Mesenchymal stem cell (in vitro differentiated cells and primary cell): ENCODE measurements around the gene DZANK1.
A peak's percentile ranks its signal among the peaks of the same experiment; 100 is the strongest.

Experiments used
- DNase-seq: peaks from one replicate; pipeline ENCODE4 v3.0.0-alpha.2; 2013
- H2AFZ ChIP-seq: one replicate; pipeline ENCODE4 v1.6.1; 2013; ENCODE audit warnings: low read depth, mild to moderate bottlenecking, control low read depth, inconsistent platforms, low read length, moderate library complexity
- H2AK5ac ChIP-seq: 2 replicates; pipeline ENCODE4 v1.6.1; 2013; ENCODE audit warnings: low read length, moderate library complexity, mild to moderate bottlenecking, inconsistent platforms; ENCODE audit not compliant: severe bottlenecking
- H2BK120ac ChIP-seq: one replicate; pipeline ENCODE4 v1.6.1; 2013; ENCODE audit warnings: low read depth, mild to moderate bottlenecking, inconsistent platforms, low read length, moderate library complexity
- H2BK12ac ChIP-seq, 2 experiments: one replicate each; pipeline ENCODE4 v1.6.1; 2013; ENCODE audit warnings: inconsistent platforms in 2 of 2, low read length in 2 of 2, mild to moderate bottlenecking in 2 of 2, moderate library complexity in 2 of 2, control low read depth in 1 of 2
- H2BK15ac ChIP-seq: one replicate; pipeline ENCODE4 v1.6.1; 2013; ENCODE audit warnings: mild to moderate bottlenecking, low read depth, inconsistent platforms; ENCODE audit not compliant: poor library complexity, severe bottlenecking
- H2BK5ac ChIP-seq: 2 replicates; pipeline ENCODE4 v1.6.1; 2013; ENCODE audit warnings: low read depth, mild to moderate bottlenecking, low read length, control low read depth, inconsistent platforms; ENCODE audit not compliant: poor library complexity, severe bottlenecking
- H3K14ac ChIP-seq, 2 experiments: one replicate each; pipeline ENCODE4 v1.6.1; 2013; ENCODE audit warnings: inconsistent platforms in 2 of 2, low read length in 2 of 2, control low read depth in 1 of 2, mild to moderate bottlenecking in 1 of 2, moderate library complexity in 1 of 2
- H3K18ac ChIP-seq, 2 experiments: one replicate each; pipeline ENCODE4 v1.6.1; 2013; ENCODE audit warnings: inconsistent platforms in 2 of 2, low read length in 2 of 2, control low read depth in 1 of 2, low read depth in 1 of 2, mild to moderate bottlenecking in 1 of 2
- H3K23ac ChIP-seq, 2 experiments: one replicate each; pipeline ENCODE4 v1.6.1; 2013; ENCODE audit warnings: inconsistent platforms in 2 of 2, low read length in 2 of 2, mild to moderate bottlenecking in 2 of 2, moderate library complexity in 2 of 2, control low read depth in 1 of 2
- H3K27ac ChIP-seq: 2 replicates; pipeline ENCODE4 v1.5.1; 2013; ENCODE audit warnings: mild to moderate bottlenecking, moderate library complexity, low read length, control low read depth, inconsistent platforms; ENCODE audit not compliant: poor library complexity, severe bottlenecking
- H3K27me3 ChIP-seq, 2 experiments: 2 replicates each; pipeline versions ENCODE4 v1.6.1 to v1.7.0; 2013; ENCODE audit warnings: low read length in 2 of 2, mild to moderate bottlenecking in 2 of 2, moderate library complexity in 2 of 2, control low read depth in 1 of 2, inconsistent platforms in 1 of 2; ENCODE audit not compliant: control insufficient read depth in 1 of 2, insufficient read depth in 1 of 2
- H3K36me3 ChIP-seq, 2 experiments: 2 replicates each; pipeline versions ENCODE4 v1.6.1 to v1.7.0; 2013; ENCODE audit warnings: low read length in 2 of 2, control low read depth in 1 of 2, inconsistent platforms in 1 of 2, low read depth in 1 of 2, mild to moderate bottlenecking in 1 of 2; ENCODE audit not compliant: insufficient read depth in 2 of 2, control insufficient read depth in 1 of 2
- H3K4ac ChIP-seq, 2 experiments: one replicate each; pipeline ENCODE4 v1.6.1; 2013; ENCODE audit warnings: inconsistent platforms in 2 of 2, low read length in 2 of 2, mild to moderate bottlenecking in 2 of 2, moderate library complexity in 2 of 2, control low read depth in 1 of 2, low read depth in 1 of 2
- H3K4me1 ChIP-seq: 2 replicates; pipeline ENCODE4 v1.6.1; 2013; ENCODE audit warnings: low read depth, low read length, control low read depth; ENCODE audit not compliant: control insufficient read depth, insufficient read depth
- H3K4me2 ChIP-seq: 2 replicates; pipeline ENCODE4 v1.6.1; 2013; ENCODE audit warnings: low read length, mild to moderate bottlenecking, inconsistent platforms; ENCODE audit not compliant: poor library complexity, severe bottlenecking
- H3K4me3 ChIP-seq, 2 experiments: 2 replicates each; pipeline versions ENCODE4 v1.5.1 to v1.7.0; 2013; ENCODE audit warnings: low read length in 2 of 2, mild to moderate bottlenecking in 2 of 2, control low read depth in 1 of 2, low read depth in 1 of 2; ENCODE audit not compliant: insufficient read depth in 1 of 2
- H3K79me1 ChIP-seq: replicated peaks from 2 replicates; pipeline ENCODE4 v1.6.1; 2013; ENCODE audit warnings: mild to moderate bottlenecking, control low read depth, low read length, inconsistent platforms; ENCODE audit not compliant: poor library complexity, severe bottlenecking
- H3K9ac ChIP-seq: 2 replicates; pipeline ENCODE4 v1.7.0; 2013; ENCODE audit warnings: mild to moderate bottlenecking, low read length, moderate library complexity
- H3K9me3 ChIP-seq: 2 replicates; pipeline ENCODE4 v1.7.0; 2013; ENCODE audit warnings: mild to moderate bottlenecking, low read length; ENCODE audit not compliant: control insufficient read depth
- H4K8ac ChIP-seq: one replicate; pipeline ENCODE4 v1.6.1; 2013; ENCODE audit warnings: inconsistent platforms, mild to moderate bottlenecking, low read length, moderate library complexity
- H4K91ac ChIP-seq: one replicate; pipeline ENCODE4 v1.6.1; 2013; ENCODE audit warnings: mild to moderate bottlenecking, low read length, inconsistent platforms
- WGBS: methylation state at CpG from one replicate; pipeline ENCODE4 v1.1.7; 2013; ENCODE audit warnings: mixed read lengths; 5-methylcytosine and 5-hydroxymethylcytosine counted together

The DZANK1 gene

DNA sequence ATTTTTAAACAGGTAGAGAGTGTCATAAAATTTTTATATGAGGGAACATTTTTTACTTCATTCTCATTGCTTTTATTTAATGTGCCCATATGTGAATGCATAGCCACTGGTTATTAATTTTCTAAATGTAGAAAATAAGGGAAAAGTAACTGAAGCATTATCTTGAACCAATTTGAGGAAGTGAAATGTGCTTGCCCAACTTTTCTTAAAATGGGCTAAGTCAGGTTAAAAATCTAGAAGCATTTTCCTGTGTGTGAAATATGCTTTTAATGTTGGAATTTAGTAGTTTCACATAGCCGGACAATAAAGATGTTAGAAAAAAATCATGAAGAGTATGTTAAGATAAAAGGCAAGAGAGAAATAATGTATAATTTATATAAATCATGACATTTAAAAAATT, 44.7 kb upstream of the DZANK1 start:
- Histone ChIP-seq H4K8ac (no peak overlapping the region), H3K4me3 (no peak overlapping the region), H2BK15ac (no peak overlapping the region), H3K4me2 (no peak overlapping the region), H3K79me1 (peaks cover 19% of the 10 kb centered on the region), H3K36me3 (peaks cover 10 to 56% of the 10 kb centered on the region in 2 experiments), H2AK5ac (no peak overlapping the region), H4K91ac (no peak overlapping the region), H2BK12ac (no peak overlapping the region), H2BK5ac (no peak overlapping the region), H3K23ac (no peak overlapping the region), H3K27ac (no peak overlapping the region), H3K4me1 (peaks cover 9% of the 10 kb centered on the region), H3K18ac (no peak overlapping the region), H3K9ac (no peak overlapping the region), H3K14ac (no peak overlapping the region), H2AFZ (no peak overlapping the region), H3K4ac (no peak overlapping the region), H2BK120ac (no peak overlapping the region), H3K9me3 (no peaks in the 10 kb centered on the region), H3K27me3 (no peaks in the 10 kb centered on the region)
- WGBS: 83% methylated on average over 1 of the region's 1 CpG
- no peak for DNase-seq

DNA sequence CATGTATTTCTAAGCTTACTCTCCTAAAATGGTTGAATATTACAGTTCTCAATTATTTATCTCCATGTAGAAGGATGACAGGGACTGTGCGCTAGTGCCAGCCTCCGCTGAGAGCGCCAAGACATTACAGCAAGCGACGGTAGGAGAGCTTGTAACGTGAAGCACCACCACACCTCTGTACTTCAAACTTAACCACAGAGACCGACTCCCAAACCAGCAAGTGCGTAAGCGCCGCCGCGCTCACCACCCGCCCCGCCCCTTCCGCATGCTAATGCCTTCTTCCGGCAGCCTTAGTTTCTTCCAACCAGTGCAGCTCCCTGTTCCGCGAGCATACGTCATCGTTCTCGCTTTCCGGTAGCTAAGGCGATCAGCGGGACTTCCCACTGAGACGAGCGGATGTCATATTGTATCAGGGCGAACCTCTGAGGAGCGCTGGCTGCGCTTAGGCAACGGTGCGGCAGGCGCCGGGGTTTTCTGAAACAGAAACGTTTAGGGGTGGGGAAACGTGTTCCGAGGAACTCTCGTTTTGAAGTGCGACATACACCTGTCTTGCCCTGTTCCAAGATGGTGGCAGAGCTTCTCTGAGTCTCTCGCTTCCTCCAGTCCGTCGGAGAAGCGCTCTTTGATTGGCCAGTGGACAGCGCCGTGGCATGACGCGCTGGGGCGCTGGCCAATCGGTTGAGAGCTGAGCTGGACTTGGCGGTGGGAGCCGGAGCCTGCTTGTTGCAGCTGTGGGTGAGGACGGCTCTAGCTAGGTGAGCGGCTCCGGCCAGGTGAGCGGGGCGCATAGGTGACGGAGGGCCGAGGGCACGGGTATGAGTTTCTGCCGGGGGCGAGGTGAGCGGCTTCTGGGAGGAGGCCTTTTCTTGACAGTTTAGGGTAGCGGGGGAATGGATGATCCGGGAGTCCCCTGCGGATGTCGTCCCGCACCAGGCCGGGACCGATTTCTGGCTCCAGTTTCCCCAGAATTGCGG, 40.7 kb upstream of the DZANK1 start, which contains the start of gene SEC23B:
Gene SEC23B (plus strand): TSS at position 723 of the 974 bp plus-strand sequence. CDS start 2,896 bp downstream, outside the sequence.
- Histone ChIP-seq H3K9me3 (no peaks in the 10 kb centered on the region), H3K4me1 (peaks cover 6% of the 10 kb centered on the region), H3K14ac (peak within 1 kb of the TSS in 1 of 2 experiments; percentile 71), H3K27ac (peak within 1 kb of the TSS; percentile 94), H4K8ac (peak within 1 kb of the TSS; percentile 93), H3K4ac (peak within 1 kb of the TSS in 1 of 2 experiments; percentile 87), H2BK5ac (peak within 1 kb of the TSS; percentile 54), H3K4me2 (peak within 1 kb of the TSS; percentile 74), H2AK5ac (no peak within 1 kb of the TSS), H3K9ac (peak within 1 kb of the TSS; percentile 95), H3K23ac (peak within 1 kb of the TSS in 1 of 2 experiments; percentile 90), H3K4me3 (peak within 1 kb of the TSS; percentile 89 to 91), H4K91ac (no peak within 1 kb of the TSS), H2BK12ac (peak within 1 kb of the TSS in 1 of 2 experiments; percentile 37), H2AFZ (peak within 1 kb of the TSS; percentile 93), H2BK120ac (no peak within 1 kb of the TSS), H3K18ac (peak within 1 kb of the TSS; percentile 68 to 84), H3K27me3 (no peaks in the 10 kb centered on the region), H3K79me1 (peaks cover 15% of the 10 kb centered on the region), H2BK15ac (no peak within 1 kb of the TSS), H3K36me3 (peaks cover 5 to 28% of the 10 kb centered on the region in 2 experiments)
- WGBS: under 1% methylated on average over 65 of the region's 69 CpGs
- DNase-seq: peak; percentile 98

DNA sequence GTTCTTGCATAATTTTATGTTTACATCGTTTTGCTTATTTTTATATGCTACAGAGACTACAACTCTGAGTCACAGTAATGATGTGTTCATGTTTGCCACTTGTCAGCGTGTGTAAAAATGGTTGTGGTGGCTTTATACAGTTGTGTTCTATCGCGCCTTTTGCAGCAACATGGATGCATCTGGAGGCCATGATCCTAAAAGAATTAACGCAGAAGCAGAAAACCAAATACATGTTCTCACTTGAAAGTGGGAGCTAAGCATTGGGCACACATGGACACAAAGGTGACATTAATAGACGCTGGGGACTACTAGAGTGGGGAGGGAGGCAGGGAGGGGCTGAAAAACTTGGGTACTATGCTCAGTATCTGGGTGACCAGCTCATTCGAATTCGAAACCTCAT, 39.9 kb upstream of the DZANK1 start:
- no peak overlapping the region for H3K14ac ChIP-seq

DNA sequence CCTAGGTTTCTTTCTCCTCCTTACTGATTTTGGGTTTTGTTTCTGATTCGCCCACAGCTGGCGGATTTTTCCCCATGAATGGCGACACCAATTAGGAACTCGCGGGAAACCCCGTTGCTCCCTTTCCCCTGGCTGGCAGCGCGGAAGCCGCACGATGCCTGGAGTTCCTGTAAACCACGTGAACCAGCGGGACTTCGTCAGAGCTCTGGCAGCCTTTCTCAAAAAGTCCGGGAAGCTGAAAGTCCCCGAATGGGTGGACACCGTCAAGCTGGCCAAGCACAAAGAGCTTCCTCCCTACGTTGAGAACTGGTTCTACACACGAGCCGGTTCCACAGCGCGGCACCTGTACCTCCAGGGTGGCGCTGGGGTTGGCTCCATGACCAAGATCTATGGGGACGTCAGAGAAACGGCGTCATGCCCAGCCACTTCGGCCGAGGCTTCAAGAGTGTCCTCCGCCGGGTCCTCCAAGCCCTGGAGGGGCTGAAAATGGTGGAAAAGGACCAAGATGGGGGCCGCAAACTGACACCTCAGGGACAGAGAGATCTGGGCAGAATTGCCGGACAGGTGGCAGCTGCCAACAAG, 37.7 kb upstream of the DZANK1 start:
- H3K79me1 ChIP-seq: peaks cover 4% of the 10 kb centered on the region
- H3K27ac ChIP-seq: no peak overlapping the region
- no peak overlapping the region for H3K18ac ChIP-seq
- WGBS: 89% methylated on average over 30 of the region's 31 CpGs
- H2BK5ac ChIP-seq: no peak overlapping the region
- no peaks in the 10 kb centered on the region for H3K9me3 ChIP-seq
- H2AK5ac ChIP-seq: no peak overlapping the region
- H3K4me2 ChIP-seq: no peak overlapping the region
- peak overlapping the region; percentile 6 for H2BK15ac ChIP-seq
- no peak overlapping the region for H3K4me3 ChIP-seq
- H3K4ac ChIP-seq: no peak overlapping the region
- no peak overlapping the region for H3K14ac ChIP-seq
- no peak for DNase-seq
- H4K8ac ChIP-seq: no peak overlapping the region
- no peak overlapping the region for H3K9ac ChIP-seq
- no peak overlapping the region for H2BK120ac ChIP-seq
- no peak overlapping the region for H2BK12ac ChIP-seq
- no peaks in the 10 kb centered on the region for H3K36me3 ChIP-seq
- H3K27me3 ChIP-seq: no peaks in the 10 kb centered on the region
- no peak overlapping the region for H3K23ac ChIP-seq
- no peak overlapping the region for H2AFZ ChIP-seq
- H4K91ac ChIP-seq: no peak overlapping the region
- peaks cover 6% of the 10 kb centered on the region for H3K4me1 ChIP-seq

More for the DNA sequence above, 39.9 kb upstream of the DZANK1 start:
- Histone ChIP-seq H3K79me1 (peaks cover 15% of the 10 kb centered on the region), H3K27me3 (no peaks in the 10 kb centered on the region), H2BK12ac (no peak overlapping the region), H3K23ac (no peak overlapping the region), H3K4me3 (peak overlapping the region in 1 of 2 experiments; percentile 91), H3K9me3 (no peaks in the 10 kb centered on the region), H3K36me3 (peaks cover 5 to 20% of the 10 kb centered on the region in 2 experiments), H2BK15ac (no peak overlapping the region), H4K8ac (peak overlapping the region; percentile 10), H3K9ac (peak overlapping the region; percentile 95), H2AFZ (no peak overlapping the region), H3K18ac (no peak overlapping the region), H2AK5ac (no peak overlapping the region), H3K4me2 (peak overlapping the region; percentile 70), H2BK5ac (no peak overlapping the region), H3K4ac (no peak overlapping the region), H2BK120ac (no peak overlapping the region), H3K27ac (no peak overlapping the region), H3K4me1 (peaks cover 6% of the 10 kb centered on the region), H4K91ac (no peak overlapping the region)
- 90% methylated on average over 5 of the region's 8 CpGs for WGBS
- DNase-seq: peak; percentile 11
